Activated naive CD4-positive, alpha-beta T cell treated with Interleukin-2 at 50 U/mL for 16 hours (primary cell): ENCODE data around the gene TRPV4.

ENCODE experiments used
- DNase-seq: peaks from one replicate; pipeline ENCODE4 v3.0.0-alpha.2; 2020

The TRPV4 gene

DNA sequence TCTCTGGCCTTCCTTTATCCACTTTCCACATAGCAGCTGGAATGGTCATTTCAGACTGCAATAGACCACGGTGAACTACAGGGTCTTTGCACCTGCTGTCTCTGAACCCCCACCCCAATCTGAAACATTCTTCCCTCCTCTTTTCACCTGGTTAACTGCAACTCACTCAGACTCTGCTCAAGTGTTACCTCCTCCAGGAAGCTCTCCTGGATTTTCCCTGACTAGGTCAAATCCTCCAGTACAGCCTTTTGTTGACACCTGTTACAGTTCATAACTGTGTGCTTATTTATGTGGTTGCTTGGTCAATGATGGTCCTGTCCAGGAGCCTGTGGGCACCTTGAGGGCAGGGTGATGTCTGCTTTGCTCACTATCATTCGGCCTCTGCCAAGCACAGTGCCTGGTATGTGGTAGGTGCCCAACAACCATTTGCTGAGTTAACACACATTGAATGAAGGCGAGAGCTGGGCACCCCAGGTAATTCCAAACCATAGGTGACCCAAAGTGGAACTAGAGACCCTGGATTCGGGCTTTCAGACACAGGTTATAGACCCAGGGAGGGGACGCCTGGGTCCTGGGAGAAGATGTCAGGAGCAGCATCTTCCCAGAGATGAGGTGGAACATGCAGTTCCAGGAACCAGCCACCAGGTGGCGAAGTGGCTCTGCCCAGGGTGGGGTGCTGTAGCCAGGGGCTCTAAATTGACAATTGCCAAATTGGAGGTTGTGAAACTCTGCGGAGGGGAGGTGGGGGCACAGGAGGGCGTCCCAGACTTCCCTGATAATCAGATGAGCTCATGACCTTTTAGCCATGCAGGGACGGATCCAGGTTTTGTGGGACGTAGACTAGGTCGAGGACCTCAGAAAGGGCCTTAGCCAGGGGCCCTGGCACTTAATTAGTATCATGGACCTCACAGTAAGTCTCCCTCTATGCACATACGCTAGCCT lies 28.1 kb downstream of the TRPV4 start:
- peak; percentile 73 for DNase-seq

DNA sequence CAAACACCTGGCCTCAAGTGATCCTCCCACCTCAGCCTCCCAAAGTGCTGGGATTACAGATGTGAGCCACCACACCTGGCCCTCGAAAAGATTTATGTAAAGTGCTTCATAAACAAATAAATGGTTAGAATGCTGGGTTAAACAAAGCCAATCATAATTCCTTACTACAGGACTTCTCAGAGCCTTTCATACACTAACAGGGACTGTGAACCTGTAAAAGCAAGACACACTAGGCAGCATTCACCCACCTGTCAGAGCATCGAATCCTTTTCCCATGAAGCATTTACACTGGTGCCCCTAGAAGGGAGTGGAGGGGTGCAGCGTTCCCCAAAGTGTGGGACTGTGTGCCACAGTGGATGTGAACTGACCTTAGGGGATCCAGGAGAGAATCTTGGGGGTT lies 29.5 kb downstream of the TRPV4 start:
- DNase-seq: no peak

DNA sequence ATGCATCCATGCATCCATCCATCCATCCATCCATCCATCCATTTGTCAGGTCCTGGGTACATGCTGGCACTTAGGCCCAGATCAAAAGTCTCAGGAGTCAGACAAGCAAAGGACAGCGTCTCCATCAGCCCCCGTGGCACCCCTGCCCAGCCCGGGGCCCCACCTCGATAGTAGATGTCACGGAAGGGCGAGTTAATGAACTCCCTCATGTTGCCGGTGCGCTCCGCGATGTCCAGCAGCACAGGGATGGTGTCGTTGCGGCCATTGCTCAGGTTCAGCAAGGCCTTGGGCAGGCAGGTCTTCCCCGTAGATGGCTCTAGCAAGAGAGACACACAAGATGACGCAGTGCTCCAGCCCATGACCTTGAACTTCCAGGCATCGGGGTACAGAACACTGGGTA lies 30.4 kb downstream of the TRPV4 start:
- no peak for DNase-seq

DNA sequence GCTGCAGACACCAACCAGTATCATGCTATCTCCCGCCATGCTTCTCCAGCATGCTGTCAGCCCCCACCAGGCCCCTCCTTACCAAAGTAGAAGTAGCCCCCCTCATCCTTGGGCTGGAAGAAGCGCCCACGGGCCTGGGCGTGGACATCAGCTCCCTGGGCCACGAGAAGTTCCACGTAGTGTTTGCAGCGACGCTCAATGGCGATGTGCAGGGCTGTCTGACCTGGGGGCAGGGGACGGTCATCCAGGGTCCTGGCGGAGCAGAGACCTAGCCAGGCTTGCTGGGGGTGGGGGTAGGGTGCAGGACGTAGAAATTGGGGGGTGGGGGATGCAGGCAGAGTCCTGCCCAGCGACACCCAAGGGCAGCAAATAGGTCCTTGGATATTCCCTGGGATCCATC lies 32.7 kb downstream of the TRPV4 start:
- DNase-seq: no peak

DNA sequence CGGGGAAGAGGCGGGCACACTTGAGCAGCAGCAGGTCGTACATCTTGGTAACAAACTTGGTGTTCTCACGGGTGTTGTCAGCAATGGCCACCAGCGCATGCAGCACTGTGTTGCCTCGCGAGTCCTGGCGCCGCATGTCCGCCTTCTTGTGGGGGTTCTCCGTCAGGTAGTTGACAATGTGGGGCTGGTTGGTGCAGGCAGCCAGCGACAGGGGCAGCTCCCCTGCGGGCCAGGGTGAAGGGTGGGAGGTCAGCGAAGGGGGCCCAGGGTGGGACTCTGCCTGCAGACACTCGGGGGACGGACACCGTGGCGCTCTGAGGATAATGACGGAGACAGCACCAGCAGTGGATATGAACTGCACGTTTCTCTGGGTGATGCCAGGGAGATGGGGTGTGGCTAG lies 34.5 kb downstream of the TRPV4 start:
- DNase-seq: no peak

- no peak for DNase-seq
Measured at GRCh38 chr12:109797905-109798669, 35.1 kb downstream of the TRPV4 start.

- DNase-seq: no peak
Measured at GRCh38 chr12:109796057-109796456, 37.1 kb downstream of the TRPV4 start.

DNA sequence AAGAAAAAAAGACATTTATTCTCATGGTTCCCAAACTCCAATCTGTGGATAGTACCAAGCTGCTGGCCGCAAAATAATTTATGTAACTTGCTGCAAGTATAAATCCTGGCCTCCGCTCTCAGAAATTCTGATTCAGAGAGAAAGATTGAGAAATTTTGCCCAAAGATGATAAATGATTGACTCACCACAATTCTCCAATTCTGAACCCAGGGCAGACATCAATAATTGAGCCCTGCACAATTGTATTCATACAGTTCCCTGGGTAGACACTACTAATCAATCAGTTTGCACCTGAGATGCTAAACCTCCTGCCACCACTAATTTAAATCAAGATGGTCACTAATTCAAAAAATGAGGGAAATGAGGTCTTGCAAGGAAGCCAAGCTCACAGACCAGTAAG lies 38.2 kb downstream of the TRPV4 start:
- no peak for DNase-seq

DNA sequence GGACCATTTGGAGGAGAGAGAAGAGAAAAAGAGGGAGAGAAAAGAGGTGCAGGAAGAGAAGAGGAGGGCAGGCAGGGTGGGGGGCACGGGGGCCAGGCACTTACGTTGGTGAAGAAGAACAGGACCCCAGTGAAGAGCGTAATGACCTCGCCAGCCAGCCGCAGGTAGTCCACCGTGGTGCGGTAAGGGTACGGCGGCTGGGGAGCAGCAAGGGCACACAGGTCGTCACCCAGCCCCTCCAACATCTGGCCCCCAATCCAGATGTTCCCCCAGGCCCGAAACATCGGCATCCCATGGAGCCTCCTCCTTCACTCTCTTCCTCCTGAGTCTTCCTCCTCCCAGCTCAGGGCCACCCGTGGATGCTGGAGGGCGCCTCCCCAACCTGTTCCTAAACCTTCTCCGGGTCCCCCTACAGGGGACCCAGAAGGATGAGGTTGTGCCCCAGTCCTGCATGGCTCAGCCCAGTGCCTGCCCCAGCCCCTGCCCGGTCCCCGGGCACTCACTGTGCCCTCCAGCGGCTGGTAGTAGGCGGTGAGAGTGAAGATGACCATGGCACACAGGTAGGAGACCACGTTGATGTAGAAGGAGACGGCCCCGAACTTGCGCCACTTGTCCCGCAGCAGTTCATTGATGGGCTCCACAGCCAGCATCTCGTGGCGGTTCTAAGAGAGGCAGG lies 39.2 kb downstream of the TRPV4 start:
- no peak for DNase-seq

DNA sequence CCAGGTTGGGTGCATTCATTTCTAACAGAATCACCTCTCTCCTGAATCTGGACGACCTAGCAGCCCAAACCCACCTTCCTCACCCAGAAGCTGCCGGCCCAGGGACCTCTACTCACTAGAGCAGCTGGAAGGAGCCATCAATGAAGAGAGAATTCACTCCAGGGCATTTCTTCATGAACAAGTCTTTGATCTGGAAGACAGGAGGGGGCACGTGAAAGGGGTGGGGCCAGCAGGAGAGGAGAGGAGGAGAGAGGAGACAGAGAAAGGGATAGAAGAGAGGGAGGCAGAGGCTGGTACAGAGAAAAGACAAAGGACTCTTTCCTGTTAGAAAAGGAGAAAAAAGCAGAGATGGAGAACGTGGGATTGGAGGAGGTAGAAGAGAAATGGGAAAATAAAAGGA lies 39.8 kb downstream of the TRPV4 start:
- no peak for DNase-seq

GRCh38 chr12:109792992-109793391 lies 40.2 kb downstream of the TRPV4 start:
- DNase-seq: no peak

- DNase-seq: no peak
Measured at GRCh38 chr12:109789526-109790048, 43.6 kb downstream of the TRPV4 start.

- DNase-seq: no peak
Measured at GRCh38 chr12:109786799-109787198, 46.4 kb downstream of the TRPV4 start.

DNA sequence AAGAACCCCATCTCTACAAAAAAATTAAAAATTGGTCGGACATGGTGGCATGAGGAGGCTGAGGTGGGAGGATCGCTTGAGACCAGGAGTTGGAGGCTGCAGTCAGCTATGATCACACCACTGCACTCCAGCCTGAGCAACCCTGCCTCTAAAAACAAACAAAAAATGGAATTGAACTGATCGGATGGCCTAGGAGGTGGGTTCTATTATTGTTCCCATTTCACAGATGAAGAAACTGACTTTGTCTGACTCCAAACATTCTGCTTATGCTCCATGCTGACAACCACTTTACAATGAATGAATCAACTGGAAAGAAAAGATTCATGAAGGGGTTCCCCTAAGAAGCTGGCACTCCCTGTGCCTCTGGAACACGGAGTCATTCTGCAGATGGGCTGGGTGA lies 47.3 kb downstream of the TRPV4 start:
- DNase-seq: no peak

- DNase-seq: no peak
Measured at GRCh38 chr12:109783965-109784244, 49.3 kb downstream of the TRPV4 start.

- DNase-seq: no peak
Measured at GRCh38 chr12:109783135-109783964, 49.8 kb downstream of the TRPV4 start.

DNA sequence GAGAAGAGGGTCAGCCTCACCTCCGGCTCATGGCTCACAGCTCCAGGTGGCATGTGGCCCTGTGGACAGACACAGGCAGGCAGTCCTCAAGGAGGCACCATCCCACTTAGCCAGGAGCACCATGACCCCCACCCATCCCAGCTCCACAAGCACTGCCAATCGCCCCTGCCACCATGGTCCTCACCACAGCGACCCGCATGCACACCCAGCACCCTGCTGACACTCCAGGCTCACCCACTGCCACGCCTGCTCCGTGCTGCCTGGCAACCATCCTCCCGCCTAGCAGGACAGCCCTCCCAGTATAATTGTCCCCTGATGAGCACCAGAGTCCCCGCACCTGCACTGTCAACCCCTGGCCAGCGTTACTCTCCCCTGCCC lies 50.9 kb downstream of the TRPV4 start:
- DNase-seq: no peak

- DNase-seq: no peak
Measured at GRCh38 chr12:109781668-109782325, 51.4 kb downstream of the TRPV4 start.

GRCh38 chr12:109779382-109779781 lies 53.8 kb downstream of the TRPV4 start:
- no peak for DNase-seq

DNA sequence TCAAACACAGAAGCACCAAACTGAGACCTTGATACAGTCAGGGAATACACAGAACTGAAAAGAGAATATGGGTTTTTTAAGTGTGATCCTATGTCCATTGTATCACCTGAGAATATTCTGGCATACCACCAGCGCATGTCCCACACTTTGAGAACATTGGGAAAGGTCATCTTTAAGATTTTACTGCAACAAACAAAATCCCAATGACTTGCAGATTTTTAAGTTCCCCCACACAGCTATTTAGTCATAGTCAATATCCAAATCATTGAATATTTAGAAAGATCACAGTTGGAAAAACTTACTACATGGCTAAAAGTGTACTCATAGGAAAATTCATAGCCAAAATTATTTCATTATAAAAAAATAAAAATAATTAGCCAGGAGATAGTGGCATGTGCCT lies 54.5 kb downstream of the TRPV4 start:
- no peak for DNase-seq

- peak; percentile 23 for DNase-seq
Measured at GRCh38 chr12:109777544-109777943, 55.7 kb downstream of the TRPV4 start.

DNA sequence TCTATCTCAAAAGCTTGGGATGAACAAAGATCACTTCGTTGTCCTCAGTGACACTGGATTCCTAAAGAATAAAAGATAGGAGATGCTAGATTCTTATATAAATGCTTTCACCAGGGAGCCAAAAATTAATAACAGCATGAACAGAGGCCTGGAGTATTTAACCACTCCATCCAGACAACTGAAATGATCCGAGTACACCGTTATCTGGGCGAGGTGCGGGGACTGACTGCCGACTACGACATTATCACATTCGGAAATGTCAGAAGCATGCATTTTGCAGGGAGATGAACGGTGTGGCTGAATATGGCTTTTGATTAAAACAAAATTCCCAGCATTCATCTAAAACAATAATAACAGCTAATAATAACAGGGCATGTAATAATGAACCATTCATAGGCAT lies 56.6 kb downstream of the TRPV4 start:
- DNase-seq: no peak
